MM.1S (cell line): ENCODE data around the gene PXN.
"Not testable (repeated sequence)": the region's sequence is repeated elsewhere in the genome, so short reads cannot be mapped to it uniquely, and the experiment has no call there.

ENCODE experiments used
- DNase-seq: peaks from one replicate; pipeline ENCODE4 v3.0.0-alpha.2; 2015
- H2AFZ ChIP-seq: fragments of 300-600 bp; sonication (generic); 2 replicates; pipeline ENCODE4 v1.6.0; 2016; ENCODE audit warnings: antibody characterized with exemption, low read length
- H3F3A ChIP-seq: fragments of 300-600 bp; sonication (generic); 2 replicates; pipeline ENCODE4 v1.6.1; 2016; ENCODE audit warnings: mild to moderate bottlenecking, antibody characterized with exemption, low read length, moderate library complexity, mixed read lengths; ENCODE audit not compliant: insufficient read depth
- H3K27ac ChIP-seq: fragments of 300-600 bp; sonication (generic); 2 replicates; pipeline ENCODE4 v1.5.1; 2016; ENCODE audit warnings: mild to moderate bottlenecking, low read length
- H3K27me3 ChIP-seq: fragments of 300-600 bp; sonication (generic); replicated peaks from 2 replicates; pipeline ENCODE4 v1.6.0; 2016; ENCODE audit warnings: low read length; ENCODE audit not compliant: insufficient read depth
- H3K36me3 ChIP-seq: fragments of 300-600 bp; sonication (generic); replicated peaks from 2 replicates; pipeline ENCODE4 v1.6.1; 2016; ENCODE audit warnings: mild to moderate bottlenecking, low read length, mixed read lengths; ENCODE audit not compliant: insufficient read depth
- H3K4me1 ChIP-seq: fragments of 300-600 bp; sonication (generic); 2 replicates; pipeline ENCODE4 v1.6.1; 2016; ENCODE audit warnings: low read length, mixed read lengths
- H3K4me2 ChIP-seq: fragments of 300-600 bp; sonication (generic); 2 replicates; pipeline ENCODE4 v1.6.0; 2016; ENCODE audit warnings: low read depth, low read length
- H3K4me3 ChIP-seq: fragments of 300-600 bp; sonication (generic); 2 replicates; pipeline ENCODE4 v1.5.1; 2016; ENCODE audit warnings: low read length, mixed read lengths
- H3K79me2 ChIP-seq: fragments of 300-600 bp; sonication (generic); 2 replicates; pipeline ENCODE4 v1.6.1; 2016; ENCODE audit warnings: mixed run types, low read length, mixed read lengths
- H3K9ac ChIP-seq: fragments of 300-600 bp; sonication (generic); 2 replicates; pipeline ENCODE4 v1.6.1; 2016; ENCODE audit warnings: low read length, mixed read lengths
- H3K9me2 ChIP-seq: fragments of 300-600 bp; sonication (generic); replicated peaks from 2 replicates; pipeline ENCODE4 v1.6.1; 2016; ENCODE audit warnings: mild to moderate bottlenecking, low read length, mixed read lengths; ENCODE audit not compliant: insufficient read depth
- H3K9me3 ChIP-seq: fragments of 300-600 bp; sonication (generic); replicated peaks from 2 replicates; pipeline ENCODE4 v1.6.1; 2016; ENCODE audit warnings: mild to moderate bottlenecking, low read length, mixed read lengths; ENCODE audit not compliant: insufficient read depth
- H4K20me1 ChIP-seq: fragments of 300-600 bp; sonication (generic); 2 replicates; pipeline ENCODE4 v1.6.1; 2016; ENCODE audit warnings: mild to moderate bottlenecking, low read length, moderate library complexity, mixed read lengths; ENCODE audit not compliant: insufficient read depth
- CTCF ChIP-seq: fragments of 300-600 bp; sonication (generic); IDR thresholded peaks from 2 replicates; pipeline ENCODE4 v1.5.1; 2016; ENCODE audit warnings: antibody characterized with exemption, low read length, mixed read lengths
- EZH2 ChIP-seq: fragments of 300-600 bp; sonication (generic); optimal IDR thresholded peaks from 2 replicates; pipeline ENCODE3; 2017; ENCODE audit warnings: low read depth, mild to moderate bottlenecking, antibody characterized with exemption, low read length, mixed read lengths
- EZH2phosphoT487 ChIP-seq: fragments of 300-600 bp; sonication (generic); IDR thresholded peaks from 2 replicates; pipeline ENCODE4 v1.6.1; 2018; ENCODE audit warnings: antibody characterized with exemption, low read length

The PXN gene

GRCh38 chr12:120252071-120252906 lies 13.2 kb downstream of the PXN start:
- H3K4me3 ChIP-seq: no peak overlapping the region
- H3K79me2 ChIP-seq: no peaks in the 10 kb centered on the region
- H3K27me3 ChIP-seq: no peaks in the 10 kb centered on the region
- no peaks in the 10 kb centered on the region for H3K4me1 ChIP-seq
- H3K9me3 ChIP-seq: no peaks in the 10 kb centered on the region
- no peak for DNase-seq
- H3K36me3 ChIP-seq: no peaks in the 10 kb centered on the region
- H3F3A ChIP-seq: no peaks in the 10 kb centered on the region
- H3K9me2 ChIP-seq: no peaks in the 10 kb centered on the region
- no peaks in the 10 kb centered on the region for H4K20me1 ChIP-seq
- H2AFZ ChIP-seq: no peak overlapping the region
- TF ChIP-seq EZH2: no peak
- TF ChIP-seq EZH2phosphoT487: no peak
- no peak for TF ChIP-seq CTCF
- no peak overlapping the region for H3K9ac ChIP-seq
- H3K4me2 ChIP-seq: no peak overlapping the region
- H3K27ac ChIP-seq: no peak overlapping the region

- H4K20me1 ChIP-seq, H3K79me2 ChIP-seq, H3K4me1 ChIP-seq, H3K4me3 ChIP-seq, DNase-seq, H3K9me2 ChIP-seq, H3F3A ChIP-seq, H3K9me3 ChIP-seq, H3K36me3 ChIP-seq, H2AFZ ChIP-seq, H3K9ac ChIP-seq, H3K27me3 ChIP-seq, H3K27ac ChIP-seq, H3K4me2 ChIP-seq: not testable (repeated sequence)
Measured at GRCh38 chr12:120251364-120252070, 14.0 kb downstream of the PXN start.

- Histone ChIP-seq H3K79me2 (no peaks in the 10 kb centered on the region), H3K9me3 (no peaks in the 10 kb centered on the region), H2AFZ (no peak overlapping the region), H3K9ac (no peak overlapping the region), H3K4me1 (no peaks in the 10 kb centered on the region), H3K27ac (no peak overlapping the region), H4K20me1 (no peaks in the 10 kb centered on the region), H3K9me2 (no peaks in the 10 kb centered on the region), H3K4me2 (no peak overlapping the region), H3K36me3 (no peaks in the 10 kb centered on the region), H3K27me3 (no peaks in the 10 kb centered on the region), H3F3A (no peaks in the 10 kb centered on the region), H3K4me3 (no peak overlapping the region)
- DNase-seq: no peak
- no peak for TF ChIP-seq EZH2
- TF ChIP-seq EZH2phosphoT487: no peak
- TF ChIP-seq CTCF: no peak
Measured at GRCh38 chr12:120249875-120250795, 15.4 kb downstream of the PXN start.
